MM.1S (cell line): Measurements from ENCODE around the gene KCNJ18.
"Not testable (repeated sequence)": the region's sequence is repeated elsewhere in the genome, so short reads cannot be mapped to it uniquely, and the experiment has no call there.

ENCODE experiments used
- DNase-seq: peaks from one replicate; pipeline ENCODE4 v3.0.0-alpha.2; 2015
- H2AFZ ChIP-seq: fragments of 300-600 bp; sonication (generic); 2 replicates; pipeline ENCODE4 v1.6.0; 2016; ENCODE audit warnings: antibody characterized with exemption, low read length
- H3F3A ChIP-seq: fragments of 300-600 bp; sonication (generic); 2 replicates; pipeline ENCODE4 v1.6.1; 2016; ENCODE audit warnings: mild to moderate bottlenecking, antibody characterized with exemption, low read length, moderate library complexity, mixed read lengths; ENCODE audit not compliant: insufficient read depth
- H3K27ac ChIP-seq: fragments of 300-600 bp; sonication (generic); 2 replicates; pipeline ENCODE4 v1.5.1; 2016; ENCODE audit warnings: mild to moderate bottlenecking, low read length
- H3K27me3 ChIP-seq: fragments of 300-600 bp; sonication (generic); replicated peaks from 2 replicates; pipeline ENCODE4 v1.6.0; 2016; ENCODE audit warnings: low read length; ENCODE audit not compliant: insufficient read depth
- H3K36me3 ChIP-seq: fragments of 300-600 bp; sonication (generic); replicated peaks from 2 replicates; pipeline ENCODE4 v1.6.1; 2016; ENCODE audit warnings: mild to moderate bottlenecking, low read length, mixed read lengths; ENCODE audit not compliant: insufficient read depth
- H3K4me1 ChIP-seq: fragments of 300-600 bp; sonication (generic); 2 replicates; pipeline ENCODE4 v1.6.1; 2016; ENCODE audit warnings: low read length, mixed read lengths
- H3K4me2 ChIP-seq: fragments of 300-600 bp; sonication (generic); 2 replicates; pipeline ENCODE4 v1.6.0; 2016; ENCODE audit warnings: low read depth, low read length
- H3K4me3 ChIP-seq: fragments of 300-600 bp; sonication (generic); 2 replicates; pipeline ENCODE4 v1.5.1; 2016; ENCODE audit warnings: low read length, mixed read lengths
- H3K79me2 ChIP-seq: fragments of 300-600 bp; sonication (generic); 2 replicates; pipeline ENCODE4 v1.6.1; 2016; ENCODE audit warnings: mixed run types, low read length, mixed read lengths
- H3K9ac ChIP-seq: fragments of 300-600 bp; sonication (generic); 2 replicates; pipeline ENCODE4 v1.6.1; 2016; ENCODE audit warnings: low read length, mixed read lengths
- H3K9me2 ChIP-seq: fragments of 300-600 bp; sonication (generic); replicated peaks from 2 replicates; pipeline ENCODE4 v1.6.1; 2016; ENCODE audit warnings: mild to moderate bottlenecking, low read length, mixed read lengths; ENCODE audit not compliant: insufficient read depth
- H3K9me3 ChIP-seq: fragments of 300-600 bp; sonication (generic); replicated peaks from 2 replicates; pipeline ENCODE4 v1.6.1; 2016; ENCODE audit warnings: mild to moderate bottlenecking, low read length, mixed read lengths; ENCODE audit not compliant: insufficient read depth
- H4K20me1 ChIP-seq: fragments of 300-600 bp; sonication (generic); 2 replicates; pipeline ENCODE4 v1.6.1; 2016; ENCODE audit warnings: mild to moderate bottlenecking, low read length, moderate library complexity, mixed read lengths; ENCODE audit not compliant: insufficient read depth

Gene KCNJ18

GRCh38 chr17:21720566-21720965, 28.2 kb downstream of the KCNJ18 start:
- H3K36me3 ChIP-seq, H3K79me2 ChIP-seq, H3F3A ChIP-seq, DNase-seq, H4K20me1 ChIP-seq, H3K4me1 ChIP-seq, H3K27ac ChIP-seq, H3K9me3 ChIP-seq, H3K4me2 ChIP-seq, H2AFZ ChIP-seq, H3K4me3 ChIP-seq, H3K27me3 ChIP-seq, H3K9me2 ChIP-seq, H3K9ac ChIP-seq: not testable (repeated sequence)

- H3K4me3 ChIP-seq, H3K4me2 ChIP-seq, H3K27me3 ChIP-seq, H3K9ac ChIP-seq, H3K79me2 ChIP-seq, H3F3A ChIP-seq, H3K36me3 ChIP-seq, H4K20me1 ChIP-seq, H3K9me2 ChIP-seq, H3K4me1 ChIP-seq, H3K9me3 ChIP-seq, DNase-seq, H2AFZ ChIP-seq, H3K27ac ChIP-seq: not testable (repeated sequence)
Observed at GRCh38 chr17:21722268-21722667, 29.9 kb downstream of the KCNJ18 start.

- not testable (repeated sequence) for H3F3A ChIP-seq, H3K27ac ChIP-seq, H3K4me3 ChIP-seq, H3K79me2 ChIP-seq, H4K20me1 ChIP-seq, DNase-seq, H3K4me1 ChIP-seq, H3K9me3 ChIP-seq, H3K9me2 ChIP-seq, H3K9ac ChIP-seq, H3K4me2 ChIP-seq, H3K27me3 ChIP-seq, H2AFZ ChIP-seq, H3K36me3 ChIP-seq
Observed at GRCh38 chr17:21724216-21725006, 32.1 kb downstream of the KCNJ18 start.

- H4K20me1 ChIP-seq, H3K36me3 ChIP-seq, H3K4me2 ChIP-seq, H3K4me1 ChIP-seq, H3K9ac ChIP-seq, H3K27ac ChIP-seq, H3K27me3 ChIP-seq, H3K4me3 ChIP-seq, DNase-seq, H3K79me2 ChIP-seq, H3F3A ChIP-seq, H3K9me2 ChIP-seq, H2AFZ ChIP-seq, H3K9me3 ChIP-seq: not testable (repeated sequence)
Observed at GRCh38 chr17:21731076-21731475, 38.8 kb downstream of the KCNJ18 start.

GRCh38 chr17:21733931-21734330, 41.6 kb downstream of the KCNJ18 start:
- H3K4me2 ChIP-seq, H3K79me2 ChIP-seq, H3K27me3 ChIP-seq, H3K4me3 ChIP-seq, H3K9ac ChIP-seq, H4K20me1 ChIP-seq, H3F3A ChIP-seq, H3K9me2 ChIP-seq, H3K4me1 ChIP-seq, H3K9me3 ChIP-seq, DNase-seq, H2AFZ ChIP-seq, H3K27ac ChIP-seq, H3K36me3 ChIP-seq: not testable (repeated sequence)

- not testable (repeated sequence) for H3K9ac ChIP-seq, H3K4me3 ChIP-seq, H3K9me2 ChIP-seq, H3K9me3 ChIP-seq, H3K4me2 ChIP-seq, DNase-seq, H3K27ac ChIP-seq, H3K27me3 ChIP-seq, H3K36me3 ChIP-seq, H3F3A ChIP-seq, H4K20me1 ChIP-seq, H3K79me2 ChIP-seq, H3K4me1 ChIP-seq, H2AFZ ChIP-seq
Observed at GRCh38 chr17:21735814-21736213, 43.5 kb downstream of the KCNJ18 start.

- H3K4me3 ChIP-seq, H3K27ac ChIP-seq, H3K9me2 ChIP-seq, H2AFZ ChIP-seq, DNase-seq, H3K9ac ChIP-seq, H3K36me3 ChIP-seq, H4K20me1 ChIP-seq, H3F3A ChIP-seq, H3K9me3 ChIP-seq, H3K79me2 ChIP-seq, H3K27me3 ChIP-seq, H3K4me2 ChIP-seq, H3K4me1 ChIP-seq: not testable (repeated sequence)
Observed at GRCh38 chr17:21737015-21737580, 44.8 kb downstream of the KCNJ18 start.

- H3K4me3 ChIP-seq, DNase-seq, H3K9me2 ChIP-seq, H3K27me3 ChIP-seq, H3K9me3 ChIP-seq, H2AFZ ChIP-seq, H3K9ac ChIP-seq, H3F3A ChIP-seq, H4K20me1 ChIP-seq, H3K4me2 ChIP-seq, H3K27ac ChIP-seq, H3K4me1 ChIP-seq, H3K36me3 ChIP-seq, H3K79me2 ChIP-seq: not testable (repeated sequence)
Observed at GRCh38 chr17:21738241-21738640, 45.9 kb downstream of the KCNJ18 start.
